ENCODE data around the gene TM9SF2.

The TM9SF2 gene

GRCh38 chr13:99495466-99496183 lies 5.6 kb upstream of the TM9SF2 start:
- DNase-seq (ENCODE audit: low read depth), result no peak

DNA sequence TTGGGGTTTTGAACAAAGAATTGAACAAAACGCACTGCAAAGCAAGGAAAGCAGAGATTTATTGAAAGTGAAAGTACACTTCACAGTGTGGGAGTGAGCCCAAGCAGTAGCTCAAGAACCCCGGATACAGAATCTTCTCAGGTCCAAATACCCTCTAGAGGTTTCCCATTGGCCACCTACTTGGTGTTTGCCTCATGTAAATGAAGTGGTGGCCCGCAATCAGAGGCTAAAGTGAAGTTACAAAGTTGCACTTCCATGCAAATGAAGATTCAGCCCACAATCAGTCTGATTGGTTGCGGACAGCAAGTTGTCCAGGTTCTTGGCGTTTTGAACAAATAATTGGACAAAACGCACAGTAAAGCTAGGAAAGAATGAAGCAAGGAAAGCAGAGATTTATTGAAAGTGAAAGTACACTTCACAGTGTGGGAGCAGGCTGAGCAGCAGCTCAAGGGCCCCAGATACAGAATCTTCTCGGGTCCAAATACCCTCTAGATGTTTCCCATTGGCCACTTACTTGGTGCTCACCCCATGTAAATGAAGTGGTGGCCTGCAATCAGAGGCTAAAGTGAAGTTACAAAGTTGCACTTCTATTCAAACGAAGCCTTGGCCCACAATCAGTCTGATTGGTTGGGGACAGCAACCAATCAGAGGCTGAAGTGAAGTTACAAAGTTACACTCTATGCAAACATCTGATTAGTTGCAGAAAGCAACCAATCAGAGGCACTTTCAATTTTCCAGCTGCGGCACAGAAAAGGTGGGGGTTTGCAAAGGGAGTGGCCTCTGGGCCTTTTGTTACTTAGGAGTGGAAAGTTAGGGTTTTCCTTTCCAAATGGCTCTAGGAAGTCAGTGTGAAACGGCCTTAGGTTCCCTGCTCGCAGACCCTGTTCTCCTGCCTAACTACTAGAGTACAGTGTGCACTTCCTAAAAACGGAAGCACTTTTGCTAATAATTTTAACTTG lies 4.8 kb upstream of the TM9SF2 start:
- DNase-seq (ENCODE audit: low read depth), result peak; percentile 58

DNA sequence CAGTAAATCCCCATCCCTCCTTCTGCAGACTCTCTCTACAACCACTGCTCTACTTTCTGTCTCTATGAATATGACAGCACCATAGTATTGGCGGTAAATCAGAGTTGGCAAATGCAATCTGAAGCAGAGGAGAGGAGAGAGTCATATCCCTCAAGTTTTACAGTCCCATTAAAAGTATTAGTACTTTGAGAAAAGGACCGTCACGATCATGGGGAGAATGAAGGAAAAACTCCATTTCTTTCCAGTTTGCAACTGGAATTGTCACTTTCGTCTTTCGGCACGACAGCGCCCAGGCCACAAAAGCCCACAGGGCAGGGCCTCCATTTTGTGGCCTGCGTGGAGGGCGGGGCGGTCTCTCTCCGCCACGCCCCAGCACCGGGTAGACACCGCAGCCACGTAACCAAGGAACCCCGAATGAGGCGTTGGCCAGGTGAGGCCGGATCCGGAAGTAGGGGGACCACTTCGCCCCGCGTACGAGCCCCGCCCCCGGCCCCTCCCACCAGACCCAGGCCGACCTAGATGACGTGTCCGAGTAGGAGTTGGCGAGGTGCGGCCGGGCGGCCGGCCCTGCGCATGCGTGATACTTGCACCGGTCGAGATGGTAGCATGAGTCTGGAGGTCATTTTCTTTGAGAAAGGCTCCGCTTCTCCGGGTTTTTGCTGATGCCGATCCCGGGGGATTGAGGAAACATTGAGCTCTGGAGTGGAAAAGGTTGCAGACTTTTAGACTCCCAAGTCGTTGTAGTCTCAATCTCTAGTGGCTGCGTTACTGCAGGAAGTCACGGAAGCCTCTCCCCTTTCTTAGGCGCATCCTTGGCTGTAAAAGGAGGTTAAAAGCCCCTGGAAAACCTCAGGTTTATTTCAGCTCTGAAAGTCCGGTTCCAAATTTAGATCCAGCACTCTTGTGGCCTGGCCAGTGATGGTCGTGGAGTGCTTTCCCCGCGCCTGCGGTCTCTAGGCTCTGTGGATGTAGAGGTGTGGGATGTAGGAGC lies 2.8 kb upstream of the TM9SF2 start:
- peak; percentile 93 for DNase-seq (ENCODE audit: low read depth)

GRCh38 chr13:99500839-99501183 lies 461 bp upstream of the TM9SF2 start:
- no peak for DNase-seq (ENCODE audit: low read depth)

DNA sequence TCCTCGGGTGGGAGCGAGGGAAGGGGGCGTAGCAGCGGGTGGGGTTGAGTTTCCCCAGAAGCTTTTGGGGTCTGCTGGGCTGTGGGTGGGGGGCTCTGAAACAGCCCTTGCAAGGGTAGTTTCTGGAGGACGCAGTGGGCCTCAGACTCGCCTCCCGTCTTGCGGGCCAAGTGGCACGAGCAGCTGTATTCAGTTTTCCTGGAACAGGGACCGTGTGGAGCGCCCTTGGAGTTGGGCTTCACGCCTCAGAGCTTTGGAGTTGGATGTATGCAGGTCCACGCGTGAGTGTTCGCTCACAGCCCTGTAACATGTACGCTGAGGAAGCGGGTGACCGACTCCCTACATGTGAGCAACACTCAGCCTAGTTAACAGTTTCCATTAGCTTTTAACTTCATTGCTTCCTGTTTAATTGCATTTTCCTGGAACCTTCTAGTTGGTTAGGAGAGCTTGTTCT lies 603 bp downstream of the TM9SF2 start:
- peak; percentile 11 for DNase-seq (ENCODE audit: low read depth)

GRCh38 chr13:99505814-99506269 lies 4.6 kb downstream of the TM9SF2 start:
- DNase-seq (ENCODE audit: low read depth), result no peak

DNA sequence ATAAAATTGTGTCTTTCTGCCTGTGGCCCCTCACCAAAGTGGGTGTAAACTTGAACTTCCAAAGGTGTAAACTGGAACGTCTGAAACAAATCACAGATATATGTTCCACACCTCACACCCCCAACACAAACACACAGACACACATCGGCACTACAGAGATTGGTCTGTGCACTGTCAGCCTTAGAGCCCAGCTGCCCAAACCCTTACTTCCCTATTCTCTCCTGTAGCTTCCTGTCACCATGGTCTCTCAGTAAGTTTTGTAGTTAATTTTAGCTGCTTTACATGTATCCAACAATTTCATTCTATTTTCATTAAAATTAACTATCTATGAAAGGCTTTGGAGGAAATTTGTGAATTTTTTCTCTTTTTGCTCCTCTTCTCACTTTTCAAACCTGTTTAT lies 5.4 kb downstream of the TM9SF2 start:
- DNase-seq (ENCODE audit: low read depth), result no peak

DNA sequence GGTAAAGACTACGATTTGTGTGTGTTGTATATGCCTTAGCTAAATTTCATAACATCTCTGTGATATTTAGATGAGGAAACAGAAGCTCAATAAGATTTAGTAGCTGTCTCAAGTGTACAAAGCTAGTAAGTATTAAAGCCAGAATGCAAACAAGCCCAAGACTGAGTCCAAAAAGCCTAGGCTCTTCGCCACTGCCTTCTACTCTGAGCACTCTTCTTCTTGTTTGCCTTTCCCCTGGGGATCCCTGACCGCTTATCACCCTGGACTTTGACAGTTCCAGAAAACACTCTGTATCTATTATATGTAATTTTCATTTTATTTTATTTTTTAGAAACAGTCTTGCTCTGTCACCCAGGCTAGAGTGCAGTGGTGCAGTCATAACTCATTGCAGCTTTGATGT lies 5.8 kb downstream of the TM9SF2 start:
- no peak for DNase-seq (ENCODE audit: low read depth)

- no peak for DNase-seq (ENCODE audit: low read depth)
Observed at GRCh38 chr13:99507551-99507950, 6.3 kb downstream of the TM9SF2 start.

GRCh38 chr13:99507986-99508385 lies 6.7 kb downstream of the TM9SF2 start:
- no peak for DNase-seq (ENCODE audit: low read depth)

DNA sequence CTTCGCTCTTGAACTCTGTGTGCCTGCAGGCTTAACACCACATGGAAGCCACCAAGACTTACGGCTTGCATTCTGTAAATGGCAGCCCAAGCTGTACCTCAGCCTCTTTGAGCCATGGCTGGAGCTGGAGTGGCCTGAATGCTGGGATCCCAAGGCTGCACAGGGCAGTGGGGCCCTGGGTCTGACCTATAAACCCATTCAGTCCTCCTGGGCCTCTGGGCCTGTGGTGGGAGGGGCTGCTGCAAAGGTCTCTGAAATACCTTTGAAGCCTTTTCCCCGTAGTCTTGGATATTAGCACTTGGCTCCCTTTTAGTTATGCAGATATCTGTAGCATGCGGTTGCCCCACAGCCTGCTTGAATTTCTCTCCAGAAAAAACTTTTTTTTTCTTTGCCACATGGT lies 8.2 kb downstream of the TM9SF2 start:
- no peak for DNase-seq (ENCODE audit: low read depth)

GRCh38 chr13:99514801-99515200 lies 13.5 kb downstream of the TM9SF2 start:
- no peak for DNase-seq (ENCODE audit: low read depth)

DNA sequence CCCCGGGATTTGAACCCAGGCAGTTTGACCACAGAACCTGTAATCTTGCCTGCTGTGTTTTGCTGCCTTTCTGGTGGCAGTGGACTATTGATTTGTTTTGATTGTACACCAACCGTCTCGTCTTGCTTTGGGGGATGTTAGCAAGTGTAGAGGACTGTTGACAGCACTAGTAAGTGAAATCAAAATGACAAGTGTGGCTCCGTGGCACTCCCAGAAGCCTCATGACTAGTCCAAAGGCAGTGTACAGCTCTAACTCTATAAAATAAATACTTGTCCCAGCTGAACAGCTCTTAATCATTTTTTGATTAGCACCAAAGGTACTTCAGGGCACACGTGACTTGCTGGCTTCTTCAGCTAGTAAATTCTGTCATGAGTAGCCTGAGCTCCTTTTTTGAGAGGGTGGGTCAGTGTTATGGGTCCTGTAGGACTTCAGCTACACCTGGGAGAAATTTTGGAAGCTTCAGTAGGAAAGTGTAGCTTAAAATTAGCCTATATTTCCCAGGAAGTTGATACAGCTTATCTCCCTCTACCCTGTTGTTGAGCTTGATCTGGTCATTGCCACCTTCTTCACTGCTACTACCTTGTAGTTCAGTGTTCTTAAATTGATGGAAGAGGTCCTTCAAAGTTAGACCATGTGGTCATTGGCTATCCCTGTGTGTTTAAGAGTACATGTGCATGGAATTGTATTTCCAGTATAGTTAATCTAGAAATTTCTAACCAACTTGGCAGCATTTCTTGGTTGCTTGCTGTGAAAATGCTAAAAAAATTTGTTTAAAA lies 15.1 kb downstream of the TM9SF2 start:
- DNase-seq (ENCODE audit: low read depth), result no peak

- DNase-seq (ENCODE audit: low read depth), result no peak
Observed at GRCh38 chr13:99517577-99517976, 16.3 kb downstream of the TM9SF2 start.

DNA sequence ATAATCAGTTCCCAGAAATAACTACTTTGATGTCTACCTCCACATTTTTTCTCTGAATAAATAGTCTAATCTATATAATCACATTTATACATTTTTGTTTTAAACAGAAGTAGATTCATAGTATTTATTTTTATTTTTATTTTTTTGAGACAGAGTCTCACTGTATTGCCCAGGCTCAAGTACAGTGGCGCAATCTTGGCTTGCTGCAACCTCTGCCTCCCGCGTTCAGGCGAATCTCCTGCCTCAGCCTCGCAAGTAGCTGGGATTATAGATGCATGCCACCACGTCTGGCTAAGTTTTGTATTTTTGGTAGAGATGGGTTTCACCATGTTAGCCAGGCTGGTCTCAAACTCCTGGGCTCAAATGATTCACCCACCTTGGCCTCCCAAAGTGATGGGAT lies 16.7 kb downstream of the TM9SF2 start:
- DNase-seq (ENCODE audit: low read depth), result no peak

DNA sequence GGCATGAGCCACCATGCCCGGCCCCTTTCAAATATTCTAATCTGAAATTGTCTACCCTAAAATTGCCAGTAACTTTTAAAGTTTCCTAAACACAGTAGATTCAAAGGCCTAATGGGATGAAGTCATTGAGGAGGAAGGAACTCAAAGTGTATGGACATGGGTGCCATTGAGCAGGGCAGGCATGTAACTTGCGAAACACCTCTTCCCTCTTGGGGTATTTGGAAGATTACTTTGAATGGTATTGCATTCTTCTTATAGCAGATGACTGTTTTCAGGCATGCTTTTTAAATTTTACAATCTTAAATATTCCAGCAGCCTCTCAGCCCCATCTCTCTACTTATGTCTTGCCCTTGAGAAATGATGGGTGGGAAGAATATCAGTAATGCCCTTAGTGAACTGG lies 21.0 kb downstream of the TM9SF2 start:
- DNase-seq (ENCODE audit: low read depth), result no peak

DNA sequence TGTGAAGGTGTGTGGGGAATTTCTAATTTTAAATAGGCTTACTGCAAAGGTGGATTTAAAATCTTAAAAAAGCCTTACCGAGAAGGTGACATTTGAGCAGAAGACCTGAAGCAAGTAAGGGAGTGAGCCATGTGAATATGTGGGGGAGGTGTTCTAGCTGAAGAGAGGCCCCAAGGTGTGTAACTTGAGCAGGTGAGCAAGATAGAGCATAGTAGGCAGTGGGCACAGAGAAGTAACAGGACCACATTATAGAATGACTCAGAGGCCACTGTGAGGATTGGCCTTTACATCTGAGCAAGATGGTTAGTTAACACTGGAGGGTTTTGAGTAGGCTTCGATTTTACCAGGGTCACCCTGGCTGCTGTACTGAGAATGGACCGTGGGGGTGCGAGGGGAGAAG lies 22.6 kb downstream of the TM9SF2 start:
- DNase-seq (ENCODE audit: low read depth), result no peak

DNA sequence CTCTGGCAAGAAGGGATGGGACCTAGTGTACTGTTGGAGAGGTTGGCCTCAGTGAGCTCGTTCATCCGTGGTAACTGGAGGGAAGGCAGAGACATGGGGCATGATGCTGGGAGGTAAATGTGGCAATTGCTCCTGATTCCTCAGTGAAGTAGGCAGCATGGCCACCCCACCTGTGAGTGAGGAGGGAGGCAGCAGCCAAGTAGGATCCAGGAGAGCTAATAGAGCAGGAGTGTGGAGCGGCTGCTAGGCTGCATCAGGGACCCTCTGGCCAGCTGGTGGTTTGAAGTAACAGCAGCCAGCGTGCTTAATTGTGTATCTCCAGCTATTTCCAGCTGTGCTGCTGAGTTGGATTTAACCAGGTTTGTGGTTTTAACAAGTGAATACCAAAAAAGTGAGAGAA lies 24.7 kb downstream of the TM9SF2 start:
- DNase-seq (ENCODE audit: low read depth), result no peak

DNA sequence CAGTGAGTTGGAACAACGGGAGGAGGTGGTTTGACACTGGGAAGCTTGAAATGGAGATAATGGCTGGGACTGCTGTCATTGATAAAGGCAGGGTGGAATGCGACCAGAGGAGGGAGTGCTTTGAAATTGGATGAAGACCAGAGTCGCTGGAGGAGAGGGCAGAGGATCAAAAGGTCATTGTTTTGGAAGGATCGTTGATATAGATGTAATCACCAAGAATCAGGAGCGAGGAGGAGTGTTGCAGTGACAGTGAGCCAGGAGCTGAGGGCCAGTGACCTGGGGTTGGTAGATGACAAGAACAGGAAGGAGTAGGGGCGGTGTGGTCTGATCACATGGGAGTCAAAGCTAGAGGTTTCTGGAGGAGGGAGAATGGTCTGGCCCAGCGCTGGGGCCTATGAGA lies 25.3 kb downstream of the TM9SF2 start:
- no peak for DNase-seq (ENCODE audit: low read depth)

- no peak for DNase-seq (ENCODE audit: low read depth)
Observed at GRCh38 chr13:99527301-99527700, 26.0 kb downstream of the TM9SF2 start.

DNA sequence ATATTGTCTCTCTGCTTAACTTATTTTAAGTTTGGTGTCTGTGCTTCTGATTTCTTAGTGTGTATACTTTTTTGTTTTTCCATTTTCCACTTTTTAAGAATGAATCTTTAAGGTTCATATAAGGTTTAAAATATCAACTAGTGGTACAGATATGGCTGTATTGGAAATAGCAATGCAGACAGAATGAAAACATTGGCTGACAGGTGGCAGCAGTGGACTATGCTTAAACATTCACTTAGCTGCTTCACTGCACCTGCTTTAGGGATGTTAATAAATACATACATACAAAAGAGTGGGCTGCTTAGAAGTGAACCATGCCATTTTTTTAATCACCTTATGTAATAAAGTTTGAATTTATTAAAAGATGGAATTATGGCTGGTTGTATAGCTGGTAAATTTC lies 27.3 kb downstream of the TM9SF2 start:
- DNase-seq (ENCODE audit: low read depth), result no peak
